AG04450 (cell line): Measurements from ENCODE around the gene KCNK7. TPM values are rescaled to one million over a fixed set of nuclear protein-coding genes. Genes with fewer than 3 reads are reported as not detected.

ENCODE experiments used
- CTCF ChIA-PET: fragments of 300-600, 350-600 bp; formaldehyde crosslinking; extraction: SDS; loops from one replicate; lab custom pipeline; 2022; ENCODE audit warnings: antibody characterized with exemption, inconsistent platforms; lab: Charles Lee
- POLR2A ChIA-PET: fragments of 350-600 bp; formaldehyde crosslinking; extraction: SDS; loops from one replicate; lab custom pipeline; 2021; ENCODE audit warnings: antibody characterized with exemption, inconsistent platforms; lab: Yijun Ruan, JAX
- DNase-seq: peaks from one replicate; pipeline ENCODE4 v3.0.0-alpha.2; 2011; ENCODE audit warnings: low read depth, low spot score
- H3K27ac ChIP-seq: one replicate; pipeline ENCODE4 v1.5.1; 2012; ENCODE audit warnings: low read depth, low read length, control low read depth
- H3K27me3 ChIP-seq: one replicate; pipeline ENCODE4 v1.6.0; 2012; ENCODE audit warnings: low read length; ENCODE audit not compliant: control insufficient read depth, insufficient read depth
- H3K4me3 ChIP-seq: 2 replicates; pipeline ENCODE4 v1.5.1; 2011; ENCODE audit warnings: mild to moderate bottlenecking, low read depth, low read length, control low read depth
- H3K9me3 ChIP-seq: 2 replicates; pipeline ENCODE4 v1.5.1; 2012; ENCODE audit warnings: low read length; ENCODE audit not compliant: control insufficient read depth, insufficient read depth
- CTCF ChIP-seq: IDR thresholded peaks from 2 replicates; pipeline ENCODE4 v1.5.1; 2011; ENCODE audit warnings: low read depth, low read length, control low read depth, inconsistent platforms
- polyA plus RNA-seq: library from polyadenylated mRNA; depleted of rRNA; stranded (reverse); fragments of >200 nt; gene quantifications from 2 replicates; pipeline ENCODE4 v1.2.3, GENCODE V29; 2011

The KCNK7 gene
- polyA plus RNA-seq, 1 experiment = not detected

- H3K9me3 ChIP-seq = no peaks in the 10 kb centered on the region; the same call in 1 of the 2 replicates
- H3K27ac ChIP-seq = no peak overlapping the region
- CTCF ChIA-PET = interaction anchor here (1.2 kb wide), 1 partner anchor 16 kb away, joined by 6 read pairs; no protein-coding TSS in a partner anchor
- no peak for DNase-seq
- POLR2A ChIA-PET = no interaction called here
- no peak for TF ChIP-seq CTCF
- no peak overlapping the region for H3K4me3 ChIP-seq
- H3K27me3 ChIP-seq = no peaks in the 10 kb centered on the region
These were observed 14.1 kb upstream of the KCNK7 start for GRCh38 chr11:65609665-65610064.

- ChIA-PET POLR2A (no interaction called here), CTCF (interaction anchor here (1.2 kb wide), 1 partner anchor 15 kb away, joined by 6 read pairs; no protein-coding TSS in a partner anchor)
- no peak for TF ChIP-seq CTCF
- Histone ChIP-seq H3K27ac (no peak overlapping the region), H3K9me3 (no peaks in the 10 kb centered on the region; the same call in 1 of the 2 replicates), H3K27me3 (no peaks in the 10 kb centered on the region), H3K4me3 (no peak overlapping the region)
- DNase-seq = no peak
These were observed 13.6 kb upstream of the KCNK7 start for GRCh38 chr11:65609229-65609628.

GRCh38 chr11:65607614-65608426, 12.2 kb upstream of the KCNK7 start:
- POLR2A ChIA-PET = interaction anchor here (0.8 to 1.3 kb wide), 5 partner anchors 8 to 67 kb away, joined by 3 to 6 read pairs (median 3); partner anchors contain the start of genes EHBP1L1, PCNX3 and RELA
- Histone ChIP-seq H3K4me3 (peak overlapping the region; percentile 32; the same call in 1 of the 2 replicates), H3K27me3 (no peaks in the 10 kb centered on the region), H3K9me3 (no peaks in the 10 kb centered on the region; the same call in 1 of the 2 replicates), H3K27ac (no peak overlapping the region)
- DNase-seq = no peak
- TF ChIP-seq CTCF = no peak
- CTCF ChIA-PET = interaction anchor here (1.3 kb wide), 1 partner anchor 35 kb away, joined by 4 read pairs; the partner anchor contains the start of gene FAM89B

- ChIA-PET CTCF (interaction anchor here (0.6 to 1.3 kb wide), 2 partner anchors 34 to 63 kb away, joined by 4 to 6 read pairs; partner anchors contain the start of gene FAM89B), POLR2A (interaction anchor here (0.8 to 1.3 kb wide), 5 partner anchors 9 to 66 kb away, joined by 3 to 6 read pairs (median 3); partner anchors contain the start of genes EHBP1L1, PCNX3 and RELA)
- no peaks in the 10 kb centered on the region; the same call in 1 of the 2 replicates for H3K9me3 ChIP-seq
- DNase-seq = peak; percentile 82
- TF ChIP-seq CTCF = no peak
- peak overlapping the region; percentile 32; the same call in 1 of the 2 replicates for H3K4me3 ChIP-seq
- peak overlapping the region; percentile 31 for H3K27ac ChIP-seq
- H3K27me3 ChIP-seq = no peaks in the 10 kb centered on the region
These were observed 11.4 kb upstream of the KCNK7 start for GRCh38 chr11:65606876-65607613.
